Fibroblast of skin of left quadriceps (primary cell): ENCODE data around the gene PRDM1.

ENCODE experiments used
- DNase-seq, 2 experiments: peaks; one replicate each; pipeline ENCODE4 v3.0.0-alpha.2; 2013; ENCODE audit warnings: low read depth in 2 of 2

PRDM1 gene

GRCh38 chr6:106085984-106086813 lies at the start of gene PRDM1:
Gene PRDM1 (plus strand): TSS chr6:106086336. CDS start chr6:106086554, 218 bp downstream.
- DNase-seq, result no peak

- peak; percentile 31 to 34 for DNase-seq
Observed at GRCh38 chr6:106037060-106037459, 49.1 kb upstream of the PRDM1 start.

GRCh38 chr6:106039897-106040592 lies 46.1 kb upstream of the PRDM1 start:
- no peak for DNase-seq

GRCh38 chr6:106044151-106044550 lies 42.0 kb upstream of the PRDM1 start:
- no peak for DNase-seq

- DNase-seq, result no peak
Observed at GRCh38 chr6:106045077-106045476, 41.1 kb upstream of the PRDM1 start.

- DNase-seq, result no peak
Observed at GRCh38 chr6:106046116-106046853, 39.9 kb upstream of the PRDM1 start.

- no peak for DNase-seq
Observed at GRCh38 chr6:106046854-106047200, 39.3 kb upstream of the PRDM1 start.

- DNase-seq, result no peak
Observed at GRCh38 chr6:106048336-106048735, 37.8 kb upstream of the PRDM1 start.

GRCh38 chr6:106050538-106050937 lies 35.6 kb upstream of the PRDM1 start:
- DNase-seq, result no peak

GRCh38 chr6:106051226-106051625 lies 34.9 kb upstream of the PRDM1 start:
- DNase-seq, result no peak

GRCh38 chr6:106053484-106054205 lies 32.5 kb upstream of the PRDM1 start:
- DNase-seq, result no peak

- DNase-seq, result no peak
Observed at GRCh38 chr6:106055489-106055888, 30.6 kb upstream of the PRDM1 start.

GRCh38 chr6:106056060-106056745 lies 29.9 kb upstream of the PRDM1 start:
- no peak for DNase-seq

- DNase-seq, result no peak
Observed at GRCh38 chr6:106056746-106057390, 29.3 kb upstream of the PRDM1 start.

GRCh38 chr6:106059331-106059730 lies 26.8 kb upstream of the PRDM1 start:
- no peak for DNase-seq

GRCh38 chr6:106060167-106060566 lies 26.0 kb upstream of the PRDM1 start:
- DNase-seq, result no peak

GRCh38 chr6:106063448-106063850 lies 22.7 kb upstream of the PRDM1 start:
- no peak for DNase-seq

GRCh38 chr6:106064142-106064541 lies 22.0 kb upstream of the PRDM1 start:
- DNase-seq, result no peak

- no peak for DNase-seq
Observed at GRCh38 chr6:106064756-106065155, 21.4 kb upstream of the PRDM1 start.

- DNase-seq, result peak in 1 of 2 experiments; percentile 50
Observed at GRCh38 chr6:106066989-106067388, 19.1 kb upstream of the PRDM1 start.

GRCh38 chr6:106069478-106069877 lies 16.7 kb upstream of the PRDM1 start:
- peak; percentile 94 for DNase-seq
